ENCODE measurements around the gene NRROS. TPM values are rescaled to one million over a fixed set of nuclear protein-coding genes. Genes with fewer than 3 reads are reported as not detected.

Gene NRROS
- total and polyA plus RNA-seq, 10 of the 15 experiments (the other 5 are each of a cell fraction or from before 2014, with no cell fraction given), result 0.35 to 42.2 (median 12.6) TPM

DNA sequence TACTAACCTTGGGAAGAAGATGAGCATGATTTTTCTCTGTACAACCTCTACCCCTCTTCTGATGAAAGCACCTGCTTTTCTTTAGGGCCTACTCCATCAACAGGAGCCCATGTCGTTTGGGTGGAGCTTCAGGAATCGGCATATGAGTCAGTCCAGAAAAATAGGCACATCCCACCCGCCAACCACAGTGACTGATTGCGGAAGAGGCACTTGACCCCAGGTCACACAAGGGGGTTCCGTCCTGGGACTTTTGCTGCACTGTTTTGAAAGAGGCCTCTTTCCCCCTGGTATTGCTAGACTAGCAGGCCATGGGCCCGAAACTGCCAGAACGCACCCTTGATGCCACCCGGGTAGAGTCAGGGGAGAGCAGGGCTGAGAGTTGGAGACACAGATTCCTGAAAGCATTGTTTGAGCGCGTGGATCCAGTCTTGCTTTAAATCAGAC is 19.3 kb upstream of the NRROS start (continued):
- TF ChIP-seq TCF7 (IDR thresholded peaks at IDR 0.05; ENCODE audit: borderline replicate concordance) (no peak), CEBPB (IDR thresholded peaks at IDR 0.05; ENCODE audit: borderline replicate concordance in 1 of 2, low read depth in 2 of 2, low read length in 2 of 2) (no peak), POLR2AphosphoS5 (IDR thresholded peaks at IDR 0.05; ENCODE audit: low read length) (no peak), IRF4 (IDR thresholded peaks at IDR 0.05; ENCODE audit: low read depth, low read length) (peak; percentile 85), HDAC6 (IDR thresholded peaks at IDR 0.05; ENCODE audit: unreplicated experiment) (no peak), PAX8 (IDR thresholded peaks at IDR 0.05) (no peak), RAD21 (IDR thresholded peaks at IDR 0.05; ENCODE audit: insufficient read depth, low read depth, low read length) (no peak), SMC3 (IDR thresholded peaks at IDR 0.05; ENCODE audit: borderline replicate concordance, low read length) (no peak; the same call in 1 of the 2 replicates), ATF7 (IDR thresholded peaks at IDR 0.05; ENCODE audit: low read depth) (no peak), SMARCA5 (IDR thresholded peaks at IDR 0.05) (no peak), YY1 (IDR thresholded peaks at IDR 0.05; ENCODE audit: low read depth, low read length) (peak; percentile 29; the same call in 1 of the 2 replicates), CBFB (IDR thresholded peaks at IDR 0.05; ENCODE audit: low read depth) (peak; percentile 87; the same call in 1 of the 2 replicates), NFIC (IDR thresholded peaks at IDR 0.05; ENCODE audit: low read depth, low read length) (peak; percentile 88), MEF2A (IDR thresholded peaks at IDR 0.05; ENCODE audit: insufficient read depth, low read depth, low read length) (no peak), ATF2 (IDR thresholded peaks at IDR 0.05; ENCODE audit: low read length) (peak; percentile 68; the same call in 1 of the 2 replicates), MYB (IDR thresholded peaks at IDR 0.05; ENCODE audit: borderline replicate concordance, low read depth, low read length) (no peak), EP300 (IDR thresholded peaks at IDR 0.05; ENCODE audit: borderline replicate concordance in 1 of 2, control insufficient read depth in 1 of 2, low read depth in 2 of 2, low read length in 2 of 2) (peak in 1 of 2 experiments; percentile 26; a peak in 1 of 4 replicates), NR2C2 (IDR thresholded peaks at IDR 0.05; ENCODE audit: borderline replicate concordance, control insufficient read depth, insufficient read length, low read depth) (no peak), GATAD2B (conservative IDR thresholded peaks at IDR 0.05; ENCODE audit: low read depth) (peak; percentile 63; the same call in 1 of the 2 replicates), POU2F2 (IDR thresholded peaks at IDR 0.05; ENCODE audit: borderline replicate concordance, low read depth, low read length) (peak; percentile 49; the same call in 1 of the 3 replicates), HDAC2 (IDR thresholded peaks at IDR 0.05) (no peak), KDM1A (IDR thresholded peaks at IDR 0.05; ENCODE audit: borderline replicate concordance) (no peak), GABPA (IDR thresholded peaks at IDR 0.05; ENCODE audit: low read depth) (no peak), ATF3 (IDR thresholded peaks at IDR 0.05; ENCODE audit: borderline replicate concordance, extremely low read depth, low read depth, low read length) (no peak)
- TF ChIP-seq, protein P1, sequence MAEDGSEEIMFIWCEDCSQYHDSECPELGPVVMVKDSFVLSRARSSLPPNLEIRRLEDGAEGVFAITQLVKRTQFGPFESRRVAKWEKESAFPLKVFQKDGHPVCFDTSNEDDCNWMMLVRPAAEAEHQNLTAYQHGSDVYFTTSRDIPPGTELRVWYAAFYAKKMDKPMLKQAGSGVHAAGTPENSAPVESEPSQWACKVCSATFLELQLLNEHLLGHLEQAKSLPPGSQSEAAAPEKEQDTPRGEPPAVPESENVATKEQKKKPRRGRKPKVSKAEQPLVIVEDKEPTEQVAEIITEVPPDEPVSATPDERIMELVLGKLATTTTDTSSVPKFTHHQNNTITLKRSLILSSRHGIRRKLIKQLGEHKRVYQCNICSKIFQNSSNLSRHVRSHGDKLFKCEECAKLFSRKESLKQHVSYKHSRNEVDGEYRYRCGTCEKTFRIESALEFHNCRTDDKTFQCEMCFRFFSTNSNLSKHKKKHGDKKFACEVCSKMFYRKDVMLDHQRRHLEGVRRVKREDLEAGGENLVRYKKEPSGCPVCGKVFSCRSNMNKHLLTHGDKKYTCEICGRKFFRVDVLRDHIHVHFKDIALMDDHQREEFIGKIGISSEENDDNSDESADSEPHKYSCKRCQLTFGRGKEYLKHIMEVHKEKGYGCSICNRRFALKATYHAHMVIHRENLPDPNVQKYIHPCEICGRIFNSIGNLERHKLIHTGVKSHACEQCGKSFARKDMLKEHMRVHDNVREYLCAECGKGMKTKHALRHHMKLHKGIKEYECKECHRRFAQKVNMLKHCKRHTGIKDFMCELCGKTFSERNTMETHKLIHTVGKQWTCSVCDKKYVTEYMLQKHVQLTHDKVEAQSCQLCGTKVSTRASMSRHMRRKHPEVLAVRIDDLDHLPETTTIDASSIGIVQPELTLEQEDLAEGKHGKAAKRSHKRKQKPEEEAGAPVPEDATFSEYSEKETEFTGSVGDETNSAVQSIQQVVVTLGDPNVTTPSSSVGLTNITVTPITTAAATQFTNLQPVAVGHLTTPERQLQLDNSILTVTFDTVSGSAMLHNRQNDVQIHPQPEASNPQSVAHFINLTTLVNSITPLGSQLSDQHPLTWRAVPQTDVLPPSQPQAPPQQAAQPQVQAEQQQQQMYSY (CRISPR knock-in tag; IDR thresholded peaks at IDR 0.05), result no peak
- TF ChIP-seq, protein P2, sequence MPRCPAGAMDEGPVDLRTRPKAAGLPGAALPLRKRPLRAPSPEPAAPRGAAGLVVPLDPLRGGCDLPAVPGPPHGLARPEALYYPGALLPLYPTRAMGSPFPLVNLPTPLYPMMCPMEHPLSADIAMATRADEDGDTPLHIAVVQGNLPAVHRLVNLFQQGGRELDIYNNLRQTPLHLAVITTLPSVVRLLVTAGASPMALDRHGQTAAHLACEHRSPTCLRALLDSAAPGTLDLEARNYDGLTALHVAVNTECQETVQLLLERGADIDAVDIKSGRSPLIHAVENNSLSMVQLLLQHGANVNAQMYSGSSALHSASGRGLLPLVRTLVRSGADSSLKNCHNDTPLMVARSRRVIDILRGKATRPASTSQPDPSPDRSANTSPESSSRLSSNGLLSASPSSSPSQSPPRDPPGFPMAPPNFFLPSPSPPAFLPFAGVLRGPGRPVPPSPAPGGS (IDR thresholded peaks at IDR 0.05; ENCODE audit: borderline replicate concordance, insufficient read depth, low read depth, low read length, poor library complexity, severe bottlenecking), result peak; percentile 64

All from GM12878 (cell line).